Nephron progenitor cell (in vitro differentiated cells): ENCODE results near the gene TTC16.

Experiments used
- DNase-seq: peaks from one replicate; pipeline ENCODE4 v3.0.0; 2021
- H3K27ac Mint-ChIP-seq: 2 replicates; pipeline ENCODE4 v1.8.0; 2021; ENCODE audit warnings: mild to moderate bottlenecking, moderate library complexity, mixed read lengths
- H3K27me3 Mint-ChIP-seq: 2 replicates; pipeline ENCODE4 v1.8.0; 2021; ENCODE audit warnings: mild to moderate bottlenecking, low read depth, mixed read lengths; ENCODE audit not compliant: poor library complexity
- H3K36me3 Mint-ChIP-seq: 2 replicates; pipeline ENCODE4 v1.8.0; 2021; ENCODE audit warnings: low read depth, mixed read lengths
- H3K4me1 Mint-ChIP-seq: 2 replicates; pipeline ENCODE4 v1.8.0; 2021; ENCODE audit warnings: mixed read lengths
- H3K4me3 Mint-ChIP-seq: 2 replicates; pipeline ENCODE4 v1.8.0; 2021; ENCODE audit warnings: mild to moderate bottlenecking, moderate library complexity, mixed read lengths
- H3K9me3 Mint-ChIP-seq: 2 replicates; pipeline ENCODE4 v1.8.0; 2021; ENCODE audit warnings: mild to moderate bottlenecking, moderate library complexity, mixed read lengths
- CTCF ChIP-seq: fragments of 200-600 bp; sonication (generic); IDR thresholded peaks from 2 replicates; pipeline ENCODE4 v1.5.0; 2021; ENCODE audit warnings: antibody characterized with exemption

Gene TTC16

DNA sequence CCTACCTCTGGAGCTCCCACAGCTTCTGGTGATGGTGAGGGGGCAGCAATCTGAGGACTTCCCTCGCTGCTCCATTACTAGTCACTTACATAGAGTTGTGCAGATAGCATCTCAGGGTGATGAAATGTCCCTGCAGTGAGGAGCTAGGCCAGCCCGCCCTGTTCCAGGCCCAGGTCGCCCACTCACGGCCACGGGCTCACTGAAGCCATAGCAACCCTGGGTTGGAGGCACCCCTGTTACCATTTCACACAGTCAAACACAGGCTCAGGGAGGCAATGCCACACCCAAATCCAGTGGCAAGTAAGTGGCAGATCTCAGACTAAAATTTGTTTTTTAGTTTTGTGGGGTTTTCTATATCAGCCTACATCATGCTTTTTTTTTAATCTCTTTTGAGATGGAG, 43.0 kb downstream of the TTC16 start:
- H3K9me3 Mint-ChIP-seq, result no peaks in the 10 kb centered on the region
- H3K4me1 Mint-ChIP-seq, result peaks cover 36% of the 10 kb centered on the region
- TF ChIP-seq CTCF, result no peak
- DNase-seq, result no peak
- no peak overlapping the region for H3K4me3 Mint-ChIP-seq
- H3K36me3 Mint-ChIP-seq, result no peaks in the 10 kb centered on the region
- H3K27ac Mint-ChIP-seq, result peak overlapping the region; percentile 12
- H3K27me3 Mint-ChIP-seq, result peaks cover 58% of the 10 kb centered on the region

DNA sequence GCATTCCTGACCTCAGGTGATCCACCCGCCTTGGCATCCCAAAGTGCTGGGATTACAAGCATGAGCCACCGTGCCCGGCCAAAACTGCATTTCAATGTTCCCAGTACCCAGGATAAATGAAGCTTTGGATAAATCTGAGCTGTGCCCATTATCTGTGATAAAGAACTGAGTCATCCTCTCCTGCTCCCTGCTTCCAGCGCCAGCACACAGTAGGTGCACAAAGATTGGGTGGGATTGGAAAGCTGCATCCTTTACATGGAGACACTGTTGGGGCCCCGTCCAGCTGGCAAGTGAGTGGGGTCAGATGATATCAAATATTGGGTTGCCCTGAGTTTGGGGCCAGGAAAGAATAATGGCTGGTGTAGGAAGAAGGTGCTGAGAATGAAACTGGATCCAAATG, 45.2 kb downstream of the TTC16 start:
- Mint-ChIP-seq H3K36me3 (no peaks in the 10 kb centered on the region), H3K27ac (no peak overlapping the region), H3K9me3 (no peaks in the 10 kb centered on the region), H3K4me3 (no peak overlapping the region), H3K4me1 (peaks cover 52% of the 10 kb centered on the region), H3K27me3 (peaks cover 45% of the 10 kb centered on the region)
- no peak for TF ChIP-seq CTCF
- no peak for DNase-seq

- no peak for TF ChIP-seq CTCF
- peaks cover 52% of the 10 kb centered on the region for H3K4me1 Mint-ChIP-seq
- no peak overlapping the region for H3K4me3 Mint-ChIP-seq
- H3K9me3 Mint-ChIP-seq, result no peaks in the 10 kb centered on the region
- no peak for DNase-seq
- H3K36me3 Mint-ChIP-seq, result no peaks in the 10 kb centered on the region
- H3K27me3 Mint-ChIP-seq, result peaks cover 40% of the 10 kb centered on the region
- no peak overlapping the region for H3K27ac Mint-ChIP-seq
Observed at GRCh38 chr9:127761491-127761956, 45.6 kb downstream of the TTC16 start.

DNA sequence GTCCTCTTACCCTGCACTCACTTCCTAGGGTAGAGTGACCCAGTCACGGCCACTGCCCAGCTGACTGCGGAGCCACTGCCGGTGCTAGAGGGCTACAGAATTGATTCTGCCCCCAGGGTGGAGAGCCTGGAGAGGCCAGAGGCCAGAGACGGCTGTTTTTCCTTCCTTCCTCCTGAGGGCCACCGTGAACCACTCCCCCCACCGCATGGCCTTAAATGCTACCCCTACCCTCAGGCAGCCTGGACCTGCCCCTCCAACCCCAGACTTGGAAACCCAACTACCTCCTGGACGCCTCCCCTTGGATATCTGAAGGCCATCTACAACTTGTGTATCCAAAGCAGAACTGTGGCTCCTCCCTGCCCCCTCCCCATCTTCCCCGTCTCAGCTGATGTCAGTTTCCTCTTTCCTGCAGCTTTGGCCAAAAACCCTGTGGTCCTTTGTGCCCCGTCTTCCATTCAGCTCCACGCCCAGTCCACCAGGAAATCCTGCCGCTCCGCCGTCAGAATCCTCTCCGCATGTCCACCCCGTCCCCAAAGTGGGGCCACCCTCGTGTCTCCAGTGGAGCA, 46.3 kb downstream of the TTC16 start:
- Mint-ChIP-seq H3K9me3 (no peaks in the 10 kb centered on the region), H3K27me3 (peaks cover 33% of the 10 kb centered on the region), H3K4me3 (peak overlapping the region; percentile 4), H3K36me3 (no peaks in the 10 kb centered on the region), H3K27ac (no peak overlapping the region), H3K4me1 (peaks cover 56% of the 10 kb centered on the region)
- no peak for TF ChIP-seq CTCF
- no peak for DNase-seq

DNA sequence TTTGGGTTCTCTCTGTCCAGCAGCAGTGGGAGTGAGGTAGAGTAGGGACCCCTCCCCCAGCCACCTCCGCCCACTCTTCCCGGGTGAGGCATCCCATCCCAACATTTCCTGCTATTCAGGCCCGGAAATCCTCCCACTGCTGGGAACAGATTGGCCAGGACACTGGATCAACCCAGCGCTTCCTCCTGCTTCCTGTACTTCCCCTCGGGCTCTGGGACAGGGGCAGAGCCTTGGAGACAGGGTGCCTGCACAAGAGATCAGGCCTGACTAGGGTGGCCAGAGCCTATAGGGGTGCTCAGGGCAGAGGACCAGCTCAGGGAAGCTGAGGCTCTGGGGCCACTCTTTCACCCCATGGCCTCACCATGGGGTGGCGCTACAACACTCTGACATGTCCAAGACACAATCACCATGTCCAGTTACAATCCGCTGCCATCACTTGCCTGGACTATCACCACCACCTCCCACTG, 48.1 kb downstream of the TTC16 start:
- no peak overlapping the region for H3K4me3 Mint-ChIP-seq
- no peak for TF ChIP-seq CTCF
- peak overlapping the region; percentile 48 for H3K27ac Mint-ChIP-seq
- H3K36me3 Mint-ChIP-seq, result no peaks in the 10 kb centered on the region
- H3K4me1 Mint-ChIP-seq, result peaks cover 68% of the 10 kb centered on the region
- DNase-seq, result peak; percentile 31
- no peaks in the 10 kb centered on the region for H3K9me3 Mint-ChIP-seq
- H3K27me3 Mint-ChIP-seq, result peaks cover 20% of the 10 kb centered on the region

GRCh38 chr9:127765418-127765817, 49.5 kb downstream of the TTC16 start:
- Mint-ChIP-seq H3K27me3 (peaks cover 19% of the 10 kb centered on the region), H3K4me1 (peaks cover 78% of the 10 kb centered on the region), H3K4me3 (no peak overlapping the region), H3K9me3 (no peaks in the 10 kb centered on the region), H3K36me3 (no peaks in the 10 kb centered on the region), H3K27ac (peak overlapping the region; percentile 58)
- DNase-seq, result no peak
- no peak for TF ChIP-seq CTCF
